ENCODE measurements around the gene ANKRD26. TPM values are rescaled to one million over a fixed set of nuclear protein-coding genes. Genes with fewer than 3 reads are reported as not detected.

The ANKRD26 gene
- total and polyA plus RNA-seq, 2 of the 13 experiments (the other 11 are each of a cell fraction or from before 2014, with no cell fraction given): 1.5 to 9.6 TPM

GRCh38 chr10:26977635-26978034, 122.7 kb downstream of the ANKRD26 start:
- H3K9me3 ChIP-seq (ENCODE audit: low read length): no peaks in the 10 kb centered on the region
- 94% methylated on average over 2 of the region's 2 CpGs for WGBS (ENCODE audit: low lambda C conversion rate)
- H3K27ac ChIP-seq (ENCODE audit: extremely low read length, insufficient read depth, low read length): no peak overlapping the region
- H3K27me3 ChIP-seq (ENCODE audit: control insufficient read depth in 1 of 2, insufficient read depth in 2 of 2, low read length in 2 of 2): no peaks in the 10 kb centered on the region
- H3K4me3 ChIP-seq (replicated peaks in 1 of 3; ENCODE audit: insufficient read depth in 1 of 3, low read depth in 2 of 3, low read length in 3 of 3): no peak overlapping the region
- H3K36me3 ChIP-seq (replicated peaks in 1 of 2; ENCODE audit: control insufficient read depth in 1 of 2, insufficient read depth in 2 of 2, low read length in 2 of 2): no peaks in the 10 kb centered on the region
- CTCF ChIA-PET (ENCODE audit: low intra/inter-chr PET ratio, low total read pairs): no interaction called here
- no peak for ATAC-seq
- POLR2A ChIA-PET: no interaction called here
- H4K20me1 ChIP-seq (ENCODE audit: insufficient read depth, low read length): no peaks in the 10 kb centered on the region
- in situ Hi-C loops (cut with HindIII; ENCODE audit: extremely low pct_ligation_motif_present, low pct_unique_long_range_greater_than_20kb): no loop called here
- no peak for DNase-seq (ENCODE audit: low spot score)
- no peak for FAIRE-seq
- no peak overlapping the region for H3K4me2 ChIP-seq (ENCODE audit: low read depth, low read length)
- TF ChIP-seq ZNF724P (CRISPR knock-in tag; IDR thresholded peaks at IDR 0.05; ENCODE audit: borderline replicate concordance) (no peak), THAP7 (CRISPR knock-in tag; IDR thresholded peaks at IDR 0.05) (no peak), MTERF4 (CRISPR knock-in tag; IDR thresholded peaks at IDR 0.05) (no peak), FOXA3 (CRISPR knock-in tag; IDR thresholded peaks at IDR 0.05) (no peak), XBP1 (CRISPR knock-in tag; IDR thresholded peaks at IDR 0.05) (no peak), ZNF33A (CRISPR knock-in tag; IDR thresholded peaks at IDR 0.05; ENCODE audit: borderline replicate concordance) (no peak), ZNF136 (CRISPR knock-in tag; IDR thresholded peaks at IDR 0.05; ENCODE audit: low read depth) (no peak), PRDM4 (CRISPR knock-in tag; IDR thresholded peaks at IDR 0.05; ENCODE audit: borderline replicate concordance) (no peak)
- intact Hi-C loops (cut with micrococcal nuclease; ENCODE audit: unreplicated experiment): no loop called here
- H3K4me1 ChIP-seq (ENCODE audit: insufficient read depth, low read length): no peaks in the 10 kb centered on the region
- H2AFZ ChIP-seq (ENCODE audit: low read length): no peak overlapping the region
- no peaks in the 10 kb centered on the region for H3K79me2 ChIP-seq (ENCODE audit: insufficient read depth, low read length)
- no peak overlapping the region for H3K9ac ChIP-seq (ENCODE audit: insufficient read depth, low read depth, low read length)
- no TSS peak for BruUV-seq (replicated peaks)
